Stimulated activated naive B cell treated with anti-CD40 and anti-IgM and Interleukin-4, amounts not matched to agents 10 μg/mL and 1 μg/mL and 100 μg/mL, for 72 hours (primary cell): Measurements from ENCODE around the gene SAP30.

ENCODE experiments used
- ATAC-seq, 2 donors: fragments of 150-1000 bp; cut with Tn5 transposase; replicated peaks; 2 replicates each; pipeline ENCODE4 v1.10.0; 2021; ENCODE audit warnings: moderate library complexity in 1 of 2
- DNase-seq: peaks from one replicate; pipeline ENCODE4 v3.0.0; 2021
- H3K27ac Mint-ChIP-seq: one replicate; pipeline ENCODE4 v1.8.0; 2022; ENCODE audit warnings: mild to moderate bottlenecking, mixed read lengths
- H3K27me3 Mint-ChIP-seq, 2 donors: one replicate each; pipeline ENCODE4 v1.8.0; 2022; ENCODE audit warnings: mixed read lengths in 2 of 2
- H3K36me3 Mint-ChIP-seq, 2 donors: one replicate each; pipeline ENCODE4 v1.8.0; 2022; ENCODE audit warnings: mixed read lengths in 2 of 2, mild to moderate bottlenecking in 1 of 2
- H3K4me1 Mint-ChIP-seq, 2 donors: one replicate each; pipeline ENCODE4 v1.8.0; 2022; ENCODE audit warnings: mixed read lengths in 2 of 2, mild to moderate bottlenecking in 1 of 2
- H3K4me3 Mint-ChIP-seq, 2 donors: one replicate each; pipeline ENCODE4 v1.8.0; 2022; ENCODE audit warnings: mild to moderate bottlenecking in 2 of 2, mixed read lengths in 2 of 2, moderate library complexity in 1 of 2
- H3K9me3 Mint-ChIP-seq, 2 donors: one replicate each; pipeline ENCODE4 v1.8.0; 2022; ENCODE audit warnings: mixed read lengths in 2 of 2, mild to moderate bottlenecking in 1 of 2

Gene SAP30

GRCh38 chr4:173370477-173371291, at the start of gene SAP30:
Gene SAP30 (plus strand): TSS chr4:173370954. CDS start chr4:173371183, 229 bp downstream.
- peaks cover 0 to 5% of the 10 kb centered on the region in 2 donors for H3K27me3 Mint-ChIP-seq
- peak; percentile 92 for DNase-seq
- H3K4me1 Mint-ChIP-seq: peaks cover 5 to 17% of the 10 kb centered on the region in 2 donors
- H3K36me3 Mint-ChIP-seq: peaks cover 2 to 6% of the 10 kb centered on the region in 2 donors
- peak within 1 kb of the TSS; percentile 98 for H3K27ac Mint-ChIP-seq
- ATAC-seq: peak; percentile 88 to 90
- peak within 1 kb of the TSS; percentile 99 to 100 for H3K4me3 Mint-ChIP-seq
- no peaks in the 10 kb centered on the region for H3K9me3 Mint-ChIP-seq

GRCh38 chr4:173325007-173325736, 45.6 kb upstream of the SAP30 start:
- ATAC-seq (no peak), DNase-seq (no peak)
- H3K36me3 Mint-ChIP-seq: peaks cover 4 to 9% of the 10 kb centered on the region in 2 donors
- no peak overlapping the region for H3K4me3 Mint-ChIP-seq
- no peaks in the 10 kb centered on the region for H3K27me3 Mint-ChIP-seq
- H3K9me3 Mint-ChIP-seq: no peaks in the 10 kb centered on the region
- no peaks in the 10 kb centered on the region for H3K4me1 Mint-ChIP-seq
- no peak overlapping the region for H3K27ac Mint-ChIP-seq

GRCh38 chr4:173328236-173328901, 42.4 kb upstream of the SAP30 start:
- Mint-ChIP-seq H3K4me1 (peaks cover 11 to 14% of the 10 kb centered on the region in 2 donors), H3K27me3 (no peaks in the 10 kb centered on the region), H3K4me3 (no peak overlapping the region), H3K27ac (no peak overlapping the region), H3K36me3 (peaks cover 4 to 9% of the 10 kb centered on the region in 2 donors), H3K9me3 (no peaks in the 10 kb centered on the region)
- DNase-seq (no peak), ATAC-seq (no peak)

GRCh38 chr4:173330590-173330989, 40.2 kb upstream of the SAP30 start:
- no peaks in the 10 kb centered on the region for H3K27me3 Mint-ChIP-seq
- H3K36me3 Mint-ChIP-seq: peaks cover 9 to 14% of the 10 kb centered on the region in 2 donors
- H3K27ac Mint-ChIP-seq: no peak overlapping the region
- no peak for DNase-seq
- ATAC-seq: no peak
- no peaks in the 10 kb centered on the region for H3K9me3 Mint-ChIP-seq
- peaks cover 15 to 20% of the 10 kb centered on the region in 2 donors for H3K4me1 Mint-ChIP-seq
- H3K4me3 Mint-ChIP-seq: no peak overlapping the region

- ATAC-seq: no peak
Measured at GRCh38 chr4:173332021-173332487, 38.7 kb upstream of the SAP30 start.

GRCh38 chr4:173332963-173333657, 37.6 kb upstream of the SAP30 start:
- Mint-ChIP-seq H3K27me3 (peaks cover 4 to 6% of the 10 kb centered on the region in 2 donors), H3K9me3 (no peaks in the 10 kb centered on the region), H3K4me1 (peaks cover 15 to 20% of the 10 kb centered on the region in 2 donors), H3K27ac (peak overlapping the region; percentile 88), H3K36me3 (peaks cover 9 to 14% of the 10 kb centered on the region in 2 donors), H3K4me3 (peak overlapping the region; percentile 91 to 99)
- DNase-seq: no peak
- ATAC-seq: no peak

More at GRCh38 chr4:173332021-173332487, 38.7 kb upstream of the SAP30 start:
- Mint-ChIP-seq H3K4me1 (peaks cover 15 to 20% of the 10 kb centered on the region in 2 donors), H3K4me3 (no peak overlapping the region), H3K9me3 (no peaks in the 10 kb centered on the region), H3K27ac (no peak overlapping the region), H3K27me3 (peaks cover 0 to 6% of the 10 kb centered on the region in 2 donors), H3K36me3 (peaks cover 9 to 14% of the 10 kb centered on the region in 2 donors)
- no peak for DNase-seq

GRCh38 chr4:173333658-173334084, 37.1 kb upstream of the SAP30 start:
- Mint-ChIP-seq H3K36me3 (peaks cover 9 to 14% of the 10 kb centered on the region in 2 donors), H3K4me1 (peaks cover 15 to 20% of the 10 kb centered on the region in 2 donors), H3K27ac (peak overlapping the region; percentile 98), H3K4me3 (peak overlapping the region; percentile 91 to 99), H3K9me3 (no peaks in the 10 kb centered on the region), H3K27me3 (peaks cover 4 to 6% of the 10 kb centered on the region in 2 donors)
- ATAC-seq (peak; percentile 5), DNase-seq (no peak)

GRCh38 chr4:173334085-173334890, 36.5 kb upstream of the SAP30 start, which contains the start of gene HMGB2:
Gene HMGB2 (minus strand): TSS chr4:173334358. CDS start chr4:173333649, 709 bp downstream.
- H3K36me3 Mint-ChIP-seq: peaks cover 9 to 14% of the 10 kb centered on the region in 2 donors
- ATAC-seq: peak; percentile 96 to 97
- peaks cover 15 to 20% of the 10 kb centered on the region in 2 donors for H3K4me1 Mint-ChIP-seq
- H3K27ac Mint-ChIP-seq: peak within 1 kb of the TSS; percentile 98
- no peaks in the 10 kb centered on the region for H3K9me3 Mint-ChIP-seq
- H3K27me3 Mint-ChIP-seq: peaks cover 4 to 6% of the 10 kb centered on the region in 2 donors
- peak within 1 kb of the TSS; percentile 91 to 99 for H3K4me3 Mint-ChIP-seq
- DNase-seq: peak; percentile 98

- no peaks in the 10 kb centered on the region for H3K9me3 Mint-ChIP-seq
- peak overlapping the region; percentile 91 to 99 for H3K4me3 Mint-ChIP-seq
- peak overlapping the region; percentile 98 for H3K27ac Mint-ChIP-seq
- DNase-seq (peak; percentile 25), ATAC-seq (peak; percentile 44 to 46)
- peaks cover 9 to 14% of the 10 kb centered on the region in 2 donors for H3K36me3 Mint-ChIP-seq
- H3K4me1 Mint-ChIP-seq: peaks cover 15 to 20% of the 10 kb centered on the region in 2 donors
- H3K27me3 Mint-ChIP-seq: peaks cover 4 to 6% of the 10 kb centered on the region in 2 donors
Measured at GRCh38 chr4:173334891-173335752, 35.6 kb upstream of the SAP30 start.

- no peak overlapping the region for H3K4me3 Mint-ChIP-seq
- peaks cover 4 to 6% of the 10 kb centered on the region in 2 donors for H3K27me3 Mint-ChIP-seq
- no peak for DNase-seq
- peaks cover 5 to 10% of the 10 kb centered on the region in 2 donors for H3K36me3 Mint-ChIP-seq
- H3K9me3 Mint-ChIP-seq: no peaks in the 10 kb centered on the region
- ATAC-seq: no peak
- peaks cover 12 to 15% of the 10 kb centered on the region in 2 donors for H3K4me1 Mint-ChIP-seq
- H3K27ac Mint-ChIP-seq: no peak overlapping the region
Measured at GRCh38 chr4:173337463-173337862, 33.3 kb upstream of the SAP30 start.

GRCh38 chr4:173343832-173344397, 26.8 kb upstream of the SAP30 start:
- DNase-seq (no peak), ATAC-seq (no peak)
- peaks cover 5 to 9% of the 10 kb centered on the region in 2 donors for H3K4me1 Mint-ChIP-seq
- no peaks in the 10 kb centered on the region for H3K36me3 Mint-ChIP-seq
- H3K27me3 Mint-ChIP-seq: no peaks in the 10 kb centered on the region
- H3K4me3 Mint-ChIP-seq: no peak overlapping the region
- H3K27ac Mint-ChIP-seq: no peak overlapping the region
- H3K9me3 Mint-ChIP-seq: no peaks in the 10 kb centered on the region

GRCh38 chr4:173345648-173346047, 25.1 kb upstream of the SAP30 start:
- no peaks in the 10 kb centered on the region for H3K36me3 Mint-ChIP-seq
- no peak overlapping the region for H3K27ac Mint-ChIP-seq
- H3K27me3 Mint-ChIP-seq: no peaks in the 10 kb centered on the region
- DNase-seq (no peak), ATAC-seq (no peak)
- H3K4me1 Mint-ChIP-seq: peaks cover 5 to 9% of the 10 kb centered on the region in 2 donors
- no peaks in the 10 kb centered on the region for H3K9me3 Mint-ChIP-seq
- peak overlapping the region in 1 of 2 donors; percentile 50 for H3K4me3 Mint-ChIP-seq
